GM10248 (cell line): Measurements from ENCODE around the gene PRKN.
"Not testable (repeated sequence)": the region's sequence is repeated elsewhere in the genome, so short reads cannot be mapped to it uniquely, and the experiment has no call there.

Source experiments
- CTCF ChIA-PET: fragments of 300-600 bp; sonication (Branson Sonifier 250); formaldehyde crosslinking; extraction: SDS; loops from one replicate; lab custom pipeline; 2021; ENCODE audit warnings: antibody characterized with exemption; lab: Yijun Ruan, JAX
- POLR2A ChIA-PET: fragments of 350-650 bp; sonication (Branson Sonifier 250); formaldehyde crosslinking; extraction: SDS; loops from one replicate; lab custom pipeline; 2020; ENCODE audit warnings: antibody characterized with exemption; lab: Yijun Ruan, JAX
- DNase-seq: peaks from one replicate; pipeline ENCODE4 v3.0.0; 2012; ENCODE audit errors: extremely low spot score
- TF ChIP-seq, protein P1 (sequence below): IDR thresholded peaks from 2 replicates; pipeline ENCODE4 v1.5.1; 2012; ENCODE audit warnings: mild to moderate bottlenecking, low read depth; ENCODE audit errors: extremely low read depth, missing control alignments, control extremely low read depth

PRKN gene

DNA sequence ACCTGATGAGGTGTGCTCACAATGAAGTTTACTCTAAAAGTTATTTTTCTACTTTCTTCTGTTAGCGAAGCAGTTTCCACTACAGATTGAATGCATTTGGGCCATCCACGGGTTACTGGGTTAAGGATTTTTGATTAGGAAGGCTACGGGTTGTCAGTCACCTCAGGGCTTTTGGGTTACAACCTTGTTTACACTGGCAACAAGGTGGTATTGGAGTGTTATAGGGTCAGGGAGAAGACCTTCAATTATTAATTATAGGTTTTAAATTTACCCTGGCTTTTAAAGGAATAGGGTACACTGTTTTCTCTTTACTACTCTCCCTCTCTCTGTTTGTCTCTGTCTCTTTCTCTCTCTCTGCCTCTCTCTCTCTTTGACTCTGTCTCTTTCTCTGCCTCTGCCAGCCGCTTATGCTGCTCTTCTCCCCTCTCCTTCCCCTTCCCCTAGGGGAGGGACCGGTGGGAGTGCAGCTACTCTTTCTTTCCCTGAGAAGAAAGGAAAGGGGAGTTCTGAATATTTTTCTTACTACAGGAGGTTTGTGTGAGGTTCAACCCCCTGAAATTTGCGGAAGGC is 1413.5 kb downstream of the PRKN start:
- TF ChIP-seq, protein P1, sequence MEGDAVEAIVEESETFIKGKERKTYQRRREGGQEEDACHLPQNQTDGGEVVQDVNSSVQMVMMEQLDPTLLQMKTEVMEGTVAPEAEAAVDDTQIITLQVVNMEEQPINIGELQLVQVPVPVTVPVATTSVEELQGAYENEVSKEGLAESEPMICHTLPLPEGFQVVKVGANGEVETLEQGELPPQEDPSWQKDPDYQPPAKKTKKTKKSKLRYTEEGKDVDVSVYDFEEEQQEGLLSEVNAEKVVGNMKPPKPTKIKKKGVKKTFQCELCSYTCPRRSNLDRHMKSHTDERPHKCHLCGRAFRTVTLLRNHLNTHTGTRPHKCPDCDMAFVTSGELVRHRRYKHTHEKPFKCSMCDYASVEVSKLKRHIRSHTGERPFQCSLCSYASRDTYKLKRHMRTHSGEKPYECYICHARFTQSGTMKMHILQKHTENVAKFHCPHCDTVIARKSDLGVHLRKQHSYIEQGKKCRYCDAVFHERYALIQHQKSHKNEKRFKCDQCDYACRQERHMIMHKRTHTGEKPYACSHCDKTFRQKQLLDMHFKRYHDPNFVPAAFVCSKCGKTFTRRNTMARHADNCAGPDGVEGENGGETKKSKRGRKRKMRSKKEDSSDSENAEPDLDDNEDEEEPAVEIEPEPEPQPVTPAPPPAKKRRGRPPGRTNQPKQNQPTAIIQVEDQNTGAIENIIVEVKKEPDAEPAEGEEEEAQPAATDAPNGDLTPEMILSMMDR, result no peak
- POLR2A ChIA-PET, result no interaction called here
- DNase-seq, result no peak
- CTCF ChIA-PET, result no interaction called here

DNA sequence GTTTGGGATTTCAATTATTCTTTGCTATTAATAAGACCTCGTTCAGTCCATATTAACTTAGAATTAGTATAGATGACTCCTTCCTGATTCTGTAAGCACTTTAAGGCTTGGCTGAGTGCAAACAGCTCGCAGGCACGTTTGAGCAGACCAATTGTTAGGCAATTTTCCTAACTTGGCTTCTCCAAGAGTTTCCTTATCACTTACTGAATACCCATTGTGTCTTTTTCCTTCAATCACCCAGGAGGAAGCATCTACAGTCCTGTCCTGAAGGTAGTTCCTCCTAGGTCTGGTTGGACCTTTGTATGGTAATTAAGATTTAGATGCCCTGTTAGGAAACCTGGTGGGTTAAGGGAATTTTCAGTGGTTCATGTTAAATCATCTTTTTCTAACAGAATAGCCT is 1414.1 kb downstream of the PRKN start:
- DNase-seq, POLR2A ChIA-PET, CTCF ChIA-PET: not testable (repeated sequence)

DNA sequence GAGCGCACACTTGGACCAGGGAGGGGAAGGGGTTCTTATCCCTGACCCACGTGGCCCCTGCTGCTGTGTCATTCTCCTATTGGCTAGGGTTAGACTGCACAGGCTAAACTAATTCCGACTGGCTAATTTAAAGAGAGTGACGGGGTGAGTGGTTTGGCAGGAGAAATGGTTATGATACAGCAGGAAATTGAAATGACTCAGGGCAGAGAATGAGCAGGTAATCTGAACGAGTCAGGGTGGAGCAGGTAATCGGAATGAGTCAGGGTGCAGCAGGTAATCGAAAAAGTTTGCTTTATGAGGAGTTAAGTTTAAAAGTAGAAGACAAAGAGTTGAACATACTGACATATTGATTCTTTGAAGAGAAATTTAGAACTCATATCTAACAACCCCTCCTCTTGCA is 1417.8 kb downstream of the PRKN start:
- CTCF ChIA-PET, POLR2A ChIA-PET, DNase-seq: not testable (repeated sequence)

DNA sequence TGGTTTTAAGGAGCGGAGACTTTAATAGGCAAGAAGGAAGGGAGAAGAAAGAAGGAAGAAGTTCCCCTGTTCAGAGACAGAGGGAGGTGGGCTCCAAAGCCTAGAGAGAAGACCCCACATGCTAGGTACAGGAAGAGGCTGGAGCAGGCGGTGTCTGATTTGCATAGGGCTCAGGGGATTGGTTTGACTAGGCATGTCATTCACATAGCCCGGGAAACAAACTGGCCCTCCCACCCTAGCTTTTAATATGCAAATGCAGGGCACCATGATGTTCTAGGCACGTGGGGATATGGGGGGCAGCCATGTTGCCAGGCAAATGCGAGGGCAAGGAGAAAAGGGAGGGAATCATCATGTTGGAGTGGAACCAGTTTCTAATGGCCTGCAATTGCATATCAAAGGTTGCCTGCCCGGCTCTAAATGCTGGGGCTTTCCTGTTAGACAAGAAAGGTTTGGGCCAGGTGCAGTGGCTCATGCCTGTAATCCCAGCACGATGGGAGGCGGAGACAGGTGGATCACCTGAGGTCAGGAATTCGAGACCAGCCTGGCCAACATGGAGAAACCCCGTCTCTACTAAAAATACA is 1419.4 kb downstream of the PRKN start:
- TF ChIP-seq, protein P1, result no peak
- DNase-seq, result no peak
- ChIA-PET CTCF (no interaction called here), POLR2A (no interaction called here)

DNA sequence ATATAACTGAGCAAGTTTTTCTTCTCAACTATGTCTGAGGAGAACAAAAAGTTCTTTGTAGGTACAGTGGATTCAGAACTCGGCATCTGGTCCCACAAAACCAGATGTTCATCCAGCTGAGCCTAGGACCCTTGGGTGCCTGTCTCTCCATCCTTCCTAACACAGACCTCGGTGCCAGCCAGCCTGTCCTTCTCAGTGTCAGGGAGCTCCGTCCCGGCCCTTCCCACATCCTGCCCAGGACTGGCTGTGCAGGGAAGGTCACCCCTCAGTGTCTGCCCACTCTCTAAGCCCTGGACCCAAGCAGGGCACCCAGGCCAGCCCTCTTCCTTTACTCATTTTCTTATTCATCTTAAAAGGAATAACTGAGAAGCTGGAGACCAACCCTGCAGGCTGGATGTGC is 1421.7 kb downstream of the PRKN start:
- no peak for DNase-seq
- ChIA-PET CTCF (interaction anchor here (1.1 kb wide), 1 partner anchor 22 kb away, joined by 4 read pairs; no protein-coding TSS in a partner anchor), POLR2A (no interaction called here)
- TF ChIP-seq, protein P1, result no peak

DNA sequence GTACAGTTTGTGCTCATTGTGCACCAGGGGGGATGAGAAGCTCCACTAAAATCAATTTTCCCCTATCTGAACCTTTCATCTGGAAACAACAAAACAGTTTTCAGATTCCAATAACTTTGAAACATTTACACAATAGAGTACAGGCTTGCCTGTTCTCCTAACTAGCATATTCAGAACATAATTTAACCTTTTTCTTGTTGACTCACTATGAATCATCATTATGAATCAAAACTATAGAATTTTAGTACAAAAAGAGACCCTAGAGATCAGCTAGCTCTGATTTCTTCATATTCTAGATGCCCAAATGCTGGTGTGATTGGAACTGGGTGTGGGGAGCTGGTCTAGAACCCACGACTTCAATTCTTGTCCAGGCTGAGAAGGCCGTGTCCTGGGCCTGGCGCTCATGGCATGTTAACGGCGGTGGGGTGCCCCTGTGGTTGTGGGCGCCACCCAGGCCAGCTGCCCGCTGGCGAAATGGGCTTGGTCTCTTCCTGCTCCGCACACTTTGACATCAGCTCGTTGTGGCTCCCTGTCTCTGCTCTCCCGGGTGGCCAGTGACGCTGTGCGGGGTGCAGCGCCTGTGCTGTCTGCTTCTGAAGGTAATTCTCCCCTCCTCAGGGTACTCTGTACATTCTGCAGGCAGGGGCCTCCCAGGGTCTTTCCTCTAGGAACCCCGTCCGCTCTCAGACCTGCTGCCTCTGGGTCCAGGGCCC is 1423.8 kb downstream of the PRKN start:
- no peak for DNase-seq
- ChIA-PET CTCF (interaction anchor here (1.0 kb wide), 1 partner anchor 12 kb away, joined by 3 read pairs; no protein-coding TSS in a partner anchor), POLR2A (no interaction called here)
- TF ChIP-seq, protein P1, result no peak

DNA sequence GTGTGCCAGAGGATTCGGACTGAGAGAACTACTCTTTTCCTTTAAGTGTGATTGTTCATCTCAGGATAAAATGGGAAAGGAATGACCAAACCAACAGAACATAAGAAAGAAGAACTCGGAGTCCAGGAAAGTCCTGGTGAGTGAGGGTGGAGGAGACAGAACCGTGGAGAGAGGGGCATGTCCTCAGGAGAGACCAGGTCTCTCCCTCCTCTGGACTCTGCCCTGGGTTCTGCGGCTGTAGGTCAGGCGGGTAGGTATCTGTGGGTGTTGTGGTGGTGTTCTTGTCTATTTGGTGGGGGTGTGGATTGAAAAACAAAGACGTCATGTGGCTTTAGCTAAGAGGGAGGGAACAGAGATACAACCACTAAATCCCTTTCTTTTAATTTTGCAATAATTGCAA is 1424.6 kb downstream of the PRKN start:
- DNase-seq, result no peak
- CTCF ChIA-PET, result no interaction called here
- TF ChIP-seq, protein P1, result no peak
- POLR2A ChIA-PET, result no interaction called here
